ENCODE results near the gene TGM5. TPM values are rescaled to one million over a fixed set of nuclear protein-coding genes. Genes with fewer than 3 reads are reported as not detected.
"Not testable (repeated sequence)": the region's sequence is repeated elsewhere in the genome, so short reads cannot be mapped to it uniquely, and the experiment has no call there.

The TGM5 gene
- total RNA-seq, 1 experiment from 2014 or later: 0.39 TPM

DNA sequence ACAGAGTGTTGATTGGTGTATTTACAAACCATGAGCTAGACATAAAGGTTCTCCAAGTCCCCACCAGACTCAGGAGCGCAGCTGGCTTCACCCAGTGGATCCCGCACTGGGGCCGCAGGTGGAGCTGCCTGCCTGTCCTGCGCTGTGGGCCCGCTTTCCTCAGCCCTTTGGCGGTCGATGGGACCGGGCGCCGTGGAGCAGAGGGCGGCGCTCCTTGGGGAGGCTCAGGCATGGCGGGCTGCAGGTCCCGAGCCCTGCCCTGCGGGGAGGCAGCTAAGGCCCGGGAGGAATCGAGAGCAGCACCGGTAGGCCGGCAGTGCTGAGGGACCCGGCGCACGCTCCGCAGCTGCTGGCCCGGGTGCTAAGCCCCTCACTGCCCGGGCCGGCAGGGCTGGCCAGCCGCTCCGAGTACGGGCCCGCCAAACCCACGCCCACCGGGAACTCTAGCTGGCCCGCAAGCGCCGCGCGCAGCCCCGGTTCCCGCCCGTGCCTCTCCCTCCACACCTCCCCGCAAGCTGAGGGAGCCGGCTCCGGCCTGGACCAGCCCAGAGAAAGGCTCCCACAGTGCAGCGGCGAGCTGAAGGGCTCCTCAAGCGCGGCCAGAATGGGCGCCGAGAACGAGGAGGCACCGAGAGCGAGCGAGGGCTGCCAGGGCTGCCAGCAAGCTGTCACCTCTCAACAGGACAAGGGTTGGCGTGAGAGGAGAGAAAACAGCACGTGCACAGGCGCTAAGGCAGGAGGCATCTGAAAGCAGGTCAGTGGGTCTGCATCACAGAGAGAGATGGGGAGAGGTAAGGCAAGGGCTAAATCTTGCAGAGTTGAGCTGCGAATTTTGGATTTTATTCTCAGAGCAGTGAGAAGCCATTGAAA, 40.1 kb downstream of the TGM5 start:
- Histone ChIP-seq H3K36me3 (ENCODE audit: low read depth) (no peaks in the 10 kb centered on the region), H3K9me2 (ENCODE audit: insufficient read depth) (no peaks in the 10 kb centered on the region), H2AFZ (no peak overlapping the region), H3F3A (ENCODE audit: insufficient read depth, low read depth) (peaks cover 13% of the 10 kb centered on the region), H3K4me1 (replicated peaks; ENCODE audit: insufficient read depth) (peaks cover 24% of the 10 kb centered on the region), H3K27ac (no peak overlapping the region), H3K9me3 (ENCODE audit: insufficient read depth, low read depth) (no peaks in the 10 kb centered on the region), H4K20me1 (ENCODE audit: insufficient read depth) (no peaks in the 10 kb centered on the region), H3K27me3 (ENCODE audit: insufficient read depth, low read depth) (no peaks in the 10 kb centered on the region), H3K4me2 (no peak overlapping the region), H3K79me2 (ENCODE audit: low read depth) (no peaks in the 10 kb centered on the region), H3K4me3 (no peak overlapping the region)
- no peak for DNase-seq
- ChIA-PET POLR2A (ENCODE audit: unreplicated experiment) (interaction anchor here (0.6 kb wide), 1 partner anchor 23 kb away, joined by 3 read pairs; no protein-coding TSS in a partner anchor), CTCF (interaction anchor here (2.4 kb wide), 1 partner anchor 59 kb away, joined by 30 read pairs; no protein-coding TSS in a partner anchor)
- no peak for TF ChIP-seq EZH2 (IDR thresholded peaks at IDR 0.05; ENCODE audit: low read depth)
- TF ChIP-seq, protein P1, sequence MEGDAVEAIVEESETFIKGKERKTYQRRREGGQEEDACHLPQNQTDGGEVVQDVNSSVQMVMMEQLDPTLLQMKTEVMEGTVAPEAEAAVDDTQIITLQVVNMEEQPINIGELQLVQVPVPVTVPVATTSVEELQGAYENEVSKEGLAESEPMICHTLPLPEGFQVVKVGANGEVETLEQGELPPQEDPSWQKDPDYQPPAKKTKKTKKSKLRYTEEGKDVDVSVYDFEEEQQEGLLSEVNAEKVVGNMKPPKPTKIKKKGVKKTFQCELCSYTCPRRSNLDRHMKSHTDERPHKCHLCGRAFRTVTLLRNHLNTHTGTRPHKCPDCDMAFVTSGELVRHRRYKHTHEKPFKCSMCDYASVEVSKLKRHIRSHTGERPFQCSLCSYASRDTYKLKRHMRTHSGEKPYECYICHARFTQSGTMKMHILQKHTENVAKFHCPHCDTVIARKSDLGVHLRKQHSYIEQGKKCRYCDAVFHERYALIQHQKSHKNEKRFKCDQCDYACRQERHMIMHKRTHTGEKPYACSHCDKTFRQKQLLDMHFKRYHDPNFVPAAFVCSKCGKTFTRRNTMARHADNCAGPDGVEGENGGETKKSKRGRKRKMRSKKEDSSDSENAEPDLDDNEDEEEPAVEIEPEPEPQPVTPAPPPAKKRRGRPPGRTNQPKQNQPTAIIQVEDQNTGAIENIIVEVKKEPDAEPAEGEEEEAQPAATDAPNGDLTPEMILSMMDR (conservative IDR thresholded peaks at IDR 0.05): no peak
- no TSS peak for BruUV-seq (replicated peaks)
- intact Hi-C loops (cut with micrococcal nuclease; ENCODE audit: unreplicated experiment): no loop called here

DNA sequence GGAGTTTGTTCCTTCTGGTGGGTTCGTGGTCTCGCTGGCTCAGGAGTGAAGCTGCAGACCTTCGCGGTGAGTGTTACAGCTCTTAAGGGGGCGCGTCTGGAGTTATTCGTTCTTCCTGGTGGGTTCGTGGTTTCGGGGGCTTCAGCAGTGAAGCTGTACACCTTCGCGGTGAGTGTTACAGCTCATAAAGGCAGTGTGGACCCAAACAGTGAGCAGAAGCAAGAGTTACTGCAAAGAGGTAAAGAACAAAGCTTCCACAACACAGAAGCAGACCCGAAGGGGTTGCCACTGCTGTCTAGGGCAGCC, 40.8 kb downstream of the TGM5 start:
- not testable (repeated sequence) for H3F3A ChIP-seq (ENCODE audit: insufficient read depth, low read depth); BruUV-seq (replicated peaks); H3K4me3 ChIP-seq; H3K9me3 ChIP-seq (ENCODE audit: insufficient read depth, low read depth); H4K20me1 ChIP-seq (ENCODE audit: insufficient read depth); DNase-seq; H3K79me2 ChIP-seq (ENCODE audit: low read depth); H3K4me2 ChIP-seq; H3K27me3 ChIP-seq (ENCODE audit: insufficient read depth, low read depth); H3K36me3 ChIP-seq (ENCODE audit: low read depth); H3K27ac ChIP-seq; H3K9me2 ChIP-seq (ENCODE audit: insufficient read depth); H2AFZ ChIP-seq
- ChIA-PET POLR2A (ENCODE audit: unreplicated experiment) (interaction anchor here (0.6 kb wide), 2 partner anchors 19 to 24 kb away, joined by 3 to 5 read pairs; no protein-coding TSS in a partner anchor), CTCF (interaction anchor here (1.0 to 2.4 kb wide), 4 partner anchors 38 to 60 kb away, joined by 3 to 30 read pairs (median 6); no protein-coding TSS in a partner anchor)
- peaks cover 19% of the 10 kb centered on the region for H3K4me1 ChIP-seq (replicated peaks; ENCODE audit: insufficient read depth)
- intact Hi-C loops (cut with micrococcal nuclease; ENCODE audit: unreplicated experiment): loop anchor here (1.0 kb wide), 1 partner anchor 59 kb away; no protein-coding TSS in a partner anchor

DNA sequence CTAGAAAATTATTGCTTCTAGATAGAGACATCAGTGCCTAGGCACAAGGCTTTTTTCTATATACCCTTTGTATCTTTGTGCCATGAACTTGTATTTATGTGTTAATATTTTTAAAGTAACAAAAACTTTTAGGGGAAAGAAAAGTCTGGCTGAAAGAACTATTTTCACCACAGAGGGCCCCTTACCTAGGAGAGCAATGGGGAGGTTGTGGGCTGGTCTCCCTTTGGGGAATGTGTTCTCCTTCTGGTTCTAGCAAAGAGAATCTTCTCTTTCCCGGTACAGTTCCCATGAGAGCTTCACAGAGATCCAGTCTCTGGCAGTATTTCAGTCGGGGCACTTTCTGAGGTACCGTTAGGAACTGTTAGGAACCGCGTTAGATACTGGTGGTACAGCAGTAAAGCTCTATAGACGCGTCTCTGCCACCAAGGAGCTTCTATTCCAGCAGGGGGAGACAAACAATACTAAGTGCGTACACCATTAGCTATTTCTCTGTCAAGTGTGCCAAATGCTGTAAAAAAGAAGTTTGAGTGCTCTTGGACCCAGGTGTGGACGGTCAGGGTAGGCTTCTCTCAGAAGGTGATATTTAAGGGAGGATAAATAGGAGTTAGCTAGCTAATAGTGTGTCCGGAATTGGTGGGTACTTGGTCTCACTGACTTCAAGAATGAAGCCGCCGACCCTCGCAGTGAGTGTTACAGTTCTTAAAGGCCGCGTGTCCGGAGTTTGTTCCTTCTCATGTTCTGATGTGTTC, 41.4 kb downstream of the TGM5 start:
- peaks cover 13% of the 10 kb centered on the region for H3K4me1 ChIP-seq (replicated peaks; ENCODE audit: insufficient read depth)
- no TSS peak for BruUV-seq (replicated peaks)
- CTCF ChIA-PET: interaction anchor here (0.6 to 2.4 kb wide), 8 partner anchors 38 to 187 kb away, joined by 3 to 30 read pairs (median 5); partner anchors contain the start of gene TGM5
- H3K9me2 ChIP-seq (ENCODE audit: insufficient read depth): no peaks in the 10 kb centered on the region
- POLR2A ChIA-PET (ENCODE audit: unreplicated experiment): interaction anchor here (0.5 to 0.6 kb wide), 4 partner anchors 20 to 86 kb away, joined by 3 to 7 read pairs (median 4); no protein-coding TSS in a partner anchor
- no peak overlapping the region for H3K27ac ChIP-seq
- TF ChIP-seq EZH2 (IDR thresholded peaks at IDR 0.05; ENCODE audit: low read depth): no peak
- TF ChIP-seq, protein P1 (conservative IDR thresholded peaks at IDR 0.05): peak; percentile 82
- no peak overlapping the region for H3K4me2 ChIP-seq
- no peaks in the 10 kb centered on the region for H4K20me1 ChIP-seq (ENCODE audit: insufficient read depth)
- DNase-seq: peak; percentile 43 to 45
- H3K79me2 ChIP-seq (ENCODE audit: low read depth): no peaks in the 10 kb centered on the region
- no peak overlapping the region for H3K4me3 ChIP-seq
- H3K36me3 ChIP-seq (ENCODE audit: low read depth): no peaks in the 10 kb centered on the region
- no peaks in the 10 kb centered on the region for H3K9me3 ChIP-seq (ENCODE audit: insufficient read depth, low read depth)
- intact Hi-C loops (cut with micrococcal nuclease; ENCODE audit: unreplicated experiment): loop anchor here (1.0 kb wide), 1 partner anchor 60 kb away; no protein-coding TSS in a partner anchor
- H3K27me3 ChIP-seq (ENCODE audit: insufficient read depth, low read depth): no peaks in the 10 kb centered on the region
- H3F3A ChIP-seq (ENCODE audit: insufficient read depth, low read depth): peaks cover 5% of the 10 kb centered on the region; the same call in 1 of the 2 replicates
- H2AFZ ChIP-seq: no peak overlapping the region

All from PC-9 (cell line).